Measurements from ENCODE around the gene PRR5L.

The PRR5L gene

GRCh38 chr11:36362902-36363301 is 66.8 kb downstream of the PRR5L start:
- TF ChIP-seq TAF1 (IDR thresholded peaks at IDR 0.05; ENCODE audit: low read depth, low read length), result no peak
- no peak for TF ChIP-seq PAX5 (IDR thresholded peaks at IDR 0.05; ENCODE audit: insufficient read depth, low read length, severe bottlenecking)
- TF ChIP-seq POLR2A (IDR thresholded peaks at IDR 0.05; ENCODE audit: low read depth, low read length), result no peak
- TF ChIP-seq POU2F2 (IDR thresholded peaks at IDR 0.05; ENCODE audit: low read depth, low read length), result no peak
- no peak for TF ChIP-seq SPI1 (IDR thresholded peaks at IDR 0.05; ENCODE audit: low read depth, low read length)
- no peak for TF ChIP-seq POLR2AphosphoS5 (IDR thresholded peaks at IDR 0.05; ENCODE audit: low read depth, low read length)
- DNase-seq (ENCODE audit: insufficient read length, low spot score) (no peak), FAIRE-seq (no peak)

GRCh38 chr11:36363361-36364268 is 67.5 kb downstream of the PRR5L start:
- DNase-seq (ENCODE audit: insufficient read length, low spot score) (no peak), FAIRE-seq (peak; percentile 66)
- TF ChIP-seq POLR2A (IDR thresholded peaks at IDR 0.05; ENCODE audit: low read depth, low read length), result no peak
- no peak for TF ChIP-seq POU2F2 (IDR thresholded peaks at IDR 0.05; ENCODE audit: low read depth, low read length)
- no peak for TF ChIP-seq TAF1 (IDR thresholded peaks at IDR 0.05; ENCODE audit: low read depth, low read length)
- no peak for TF ChIP-seq SPI1 (IDR thresholded peaks at IDR 0.05; ENCODE audit: low read depth, low read length)
- TF ChIP-seq PAX5 (IDR thresholded peaks at IDR 0.05; ENCODE audit: insufficient read depth, low read length, severe bottlenecking), result no peak
- no peak for TF ChIP-seq POLR2AphosphoS5 (IDR thresholded peaks at IDR 0.05; ENCODE audit: low read depth, low read length)

GRCh38 chr11:36364551-36365325 is 68.7 kb downstream of the PRR5L start:
- TF ChIP-seq TAF1 (IDR thresholded peaks at IDR 0.05; ENCODE audit: low read depth, low read length) (no peak), POU2F2 (IDR thresholded peaks at IDR 0.05; ENCODE audit: low read depth, low read length) (no peak), POLR2A (IDR thresholded peaks at IDR 0.05; ENCODE audit: low read depth, low read length) (no peak)
- FAIRE-seq (peak; percentile 16), DNase-seq (ENCODE audit: insufficient read length, low spot score) (no peak)

- FAIRE-seq (no peak), DNase-seq (ENCODE audit: insufficient read length, low spot score) (no peak)
- TF ChIP-seq POU2F2 (IDR thresholded peaks at IDR 0.05; ENCODE audit: low read depth, low read length), result no peak
- no peak for TF ChIP-seq TAF1 (IDR thresholded peaks at IDR 0.05; ENCODE audit: low read depth, low read length)
- no peak for TF ChIP-seq POLR2AphosphoS5 (IDR thresholded peaks at IDR 0.05; ENCODE audit: low read depth, low read length)
- no peak for TF ChIP-seq PAX5 (IDR thresholded peaks at IDR 0.05; ENCODE audit: insufficient read depth, low read length, severe bottlenecking)
- TF ChIP-seq SPI1 (IDR thresholded peaks at IDR 0.05; ENCODE audit: low read depth, low read length), result no peak
- no peak for TF ChIP-seq POLR2A (IDR thresholded peaks at IDR 0.05; ENCODE audit: low read depth, low read length)
Observed at GRCh38 chr11:36365907-36366306, 69.8 kb downstream of the PRR5L start.

- TF ChIP-seq PAX5 (IDR thresholded peaks at IDR 0.05; ENCODE audit: insufficient read depth, low read length, severe bottlenecking), result no peak
- TF ChIP-seq POLR2AphosphoS5 (IDR thresholded peaks at IDR 0.05; ENCODE audit: low read depth, low read length), result no peak
- TF ChIP-seq TAF1 (IDR thresholded peaks at IDR 0.05; ENCODE audit: low read depth, low read length), result no peak
- TF ChIP-seq POU2F2 (IDR thresholded peaks at IDR 0.05; ENCODE audit: low read depth, low read length), result no peak
- no peak for TF ChIP-seq SPI1 (IDR thresholded peaks at IDR 0.05; ENCODE audit: low read depth, low read length)
- no peak for TF ChIP-seq POLR2A (IDR thresholded peaks at IDR 0.05; ENCODE audit: low read depth, low read length)
- DNase-seq (ENCODE audit: insufficient read length, low spot score) (no peak), FAIRE-seq (no peak)
Observed at GRCh38 chr11:36367806-36368680, 72.0 kb downstream of the PRR5L start.

DNA sequence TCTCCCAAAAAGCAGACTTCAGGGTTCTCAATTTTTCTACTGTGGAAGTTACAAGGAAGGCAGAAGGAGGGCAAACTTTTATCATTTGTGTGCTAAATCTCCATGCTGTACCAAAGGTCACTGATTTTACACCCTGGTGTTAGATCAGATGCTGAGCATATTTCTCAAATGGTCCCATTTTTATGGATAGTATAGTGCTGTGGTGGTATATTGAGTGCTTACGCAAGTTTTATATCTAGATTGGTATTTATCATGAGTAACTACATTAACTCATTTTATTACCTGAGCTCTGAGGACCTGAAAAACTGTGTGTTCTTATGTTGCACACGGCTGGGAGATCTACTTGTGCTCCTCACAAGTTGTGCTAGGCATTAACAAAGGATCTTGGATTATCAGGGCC is 75.1 kb downstream of the PRR5L start:
- FAIRE-seq, result no peak
- DNase-seq (ENCODE audit: insufficient read length, low spot score), result no peak
- TF ChIP-seq SPI1 (IDR thresholded peaks at IDR 0.05; ENCODE audit: low read depth, low read length) (no peak), POLR2AphosphoS5 (IDR thresholded peaks at IDR 0.05; ENCODE audit: low read depth, low read length) (no peak), TAF1 (IDR thresholded peaks at IDR 0.05; ENCODE audit: low read depth, low read length) (no peak), POLR2A (IDR thresholded peaks at IDR 0.05; ENCODE audit: low read depth, low read length) (no peak), PAX5 (IDR thresholded peaks at IDR 0.05; ENCODE audit: insufficient read depth, low read length, severe bottlenecking) (no peak), POU2F2 (IDR thresholded peaks at IDR 0.05; ENCODE audit: low read depth, low read length) (no peak)

GRCh38 chr11:36371590-36371989 is 75.5 kb downstream of the PRR5L start:
- no peak for FAIRE-seq
- TF ChIP-seq SPI1 (IDR thresholded peaks at IDR 0.05; ENCODE audit: low read depth, low read length) (no peak), TAF1 (IDR thresholded peaks at IDR 0.05; ENCODE audit: low read depth, low read length) (no peak), POLR2A (IDR thresholded peaks at IDR 0.05; ENCODE audit: low read depth, low read length) (no peak), PAX5 (IDR thresholded peaks at IDR 0.05; ENCODE audit: insufficient read depth, low read length, severe bottlenecking) (no peak), POLR2AphosphoS5 (IDR thresholded peaks at IDR 0.05; ENCODE audit: low read depth, low read length) (no peak), POU2F2 (IDR thresholded peaks at IDR 0.05; ENCODE audit: low read depth, low read length) (no peak)
- DNase-seq (ENCODE audit: insufficient read length, low spot score), result no peak

GRCh38 chr11:36372101-36372771 is 76.1 kb downstream of the PRR5L start:
- no peak for FAIRE-seq
- no peak for DNase-seq (ENCODE audit: insufficient read length, low spot score)
- no peak for TF ChIP-seq POLR2A (IDR thresholded peaks at IDR 0.05; ENCODE audit: low read depth, low read length)
- no peak for TF ChIP-seq POU2F2 (IDR thresholded peaks at IDR 0.05; ENCODE audit: low read depth, low read length)
- no peak for TF ChIP-seq TAF1 (IDR thresholded peaks at IDR 0.05; ENCODE audit: low read depth, low read length)
- no peak for TF ChIP-seq POLR2AphosphoS5 (IDR thresholded peaks at IDR 0.05; ENCODE audit: low read depth, low read length)
- TF ChIP-seq PAX5 (IDR thresholded peaks at IDR 0.05; ENCODE audit: insufficient read depth, low read length, severe bottlenecking), result no peak
- no peak for TF ChIP-seq SPI1 (IDR thresholded peaks at IDR 0.05; ENCODE audit: low read depth, low read length)

Measured in GM12891 (cell line).